ENCODE measurements around the gene SLC24A3.

DNA sequence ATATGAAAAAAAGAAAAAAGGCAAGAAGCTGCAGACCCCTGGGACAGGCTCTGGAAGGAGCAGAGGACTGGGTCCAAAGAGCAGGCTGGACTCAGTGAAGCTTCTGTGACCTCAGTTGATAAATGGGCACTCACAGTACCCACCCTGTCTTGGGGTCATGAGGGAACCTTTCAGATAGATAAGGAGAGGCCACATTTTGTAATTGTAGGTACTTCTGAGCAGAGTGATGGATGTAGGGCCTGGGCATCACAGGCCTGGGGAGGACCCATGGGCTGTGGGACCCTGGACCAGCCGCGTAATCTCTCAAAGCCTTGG is 79.3 kb downstream of the SLC24A3 start:
- TF ChIP-seq POLR2A (IDR thresholded peaks at IDR 0.05) (no peak), CTCF (IDR thresholded peaks at IDR 0.05) (no peak)
